H7 (cell line): ENCODE measurements around the gene PRKCE. TPM values are rescaled to one million over a fixed set of nuclear protein-coding genes. Genes with fewer than 3 reads are reported as not detected.

ENCODE experiments used
- DNase-seq: peaks from one replicate; pipeline ENCODE4 v3.0.0; 2012
- H3K27me3 ChIP-seq: 2 replicates; pipeline ENCODE4 v1.6.0; 2011; ENCODE audit warnings: mild to moderate bottlenecking, low read length; ENCODE audit not compliant: control insufficient read depth, insufficient read depth
- H3K36me3 ChIP-seq: replicated peaks from 2 replicates; pipeline ENCODE4 v1.5.1; 2011; ENCODE audit warnings: low read length; ENCODE audit not compliant: control insufficient read depth, insufficient read depth
- H3K4me3 ChIP-seq: 2 replicates; pipeline ENCODE4 v1.5.1; 2011; ENCODE audit warnings: low read depth, mild to moderate bottlenecking, control low read depth, low read length, moderate library complexity; ENCODE audit not compliant: insufficient read depth
- total RNA-seq: library from RNA; depleted of rRNA; stranded (reverse); fragments of >200 nt; shearing (Covaris generic); gene quantifications from 2 replicates; pipeline ENCODE4 v1.2.3, GENCODE V29; 2014

PRKCE gene
- total RNA-seq, 1 experiment from 2014 or later = 1.2 TPM

GRCh38 chr2:45669032-45669486 is 17.6 kb downstream of the PRKCE start:
- Histone ChIP-seq H3K36me3 (no peaks in the 10 kb centered on the region), H3K4me3 (no peak overlapping the region), H3K27me3 (no peaks in the 10 kb centered on the region)
- DNase-seq = no peak

GRCh38 chr2:45670646-45671045 is 19.2 kb downstream of the PRKCE start:
- DNase-seq = no peak
- H3K4me3 ChIP-seq = no peak overlapping the region
- H3K36me3 ChIP-seq = no peaks in the 10 kb centered on the region
- no peaks in the 10 kb centered on the region for H3K27me3 ChIP-seq

DNA sequence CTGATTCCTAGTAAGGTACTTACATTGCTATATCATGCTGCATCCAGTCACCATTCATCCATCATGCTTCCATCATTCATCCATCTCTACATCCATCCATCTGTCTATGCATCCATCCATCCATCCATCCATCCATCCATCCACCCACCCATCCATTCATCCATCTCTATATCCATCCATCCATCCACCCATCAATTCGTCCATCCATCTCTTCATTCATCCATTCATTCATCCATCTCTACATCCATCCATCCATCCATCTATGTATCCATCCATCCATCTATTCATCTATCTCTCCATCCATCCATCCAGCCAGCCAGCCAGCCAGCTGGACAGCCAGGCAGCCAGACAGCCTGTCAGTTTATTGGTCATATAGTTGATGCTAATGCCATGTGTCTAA is 20.7 kb downstream of the PRKCE start:
- DNase-seq = no peak
- Histone ChIP-seq H3K36me3 (no peaks in the 10 kb centered on the region), H3K4me3 (no peak overlapping the region), H3K27me3 (no peaks in the 10 kb centered on the region)

DNA sequence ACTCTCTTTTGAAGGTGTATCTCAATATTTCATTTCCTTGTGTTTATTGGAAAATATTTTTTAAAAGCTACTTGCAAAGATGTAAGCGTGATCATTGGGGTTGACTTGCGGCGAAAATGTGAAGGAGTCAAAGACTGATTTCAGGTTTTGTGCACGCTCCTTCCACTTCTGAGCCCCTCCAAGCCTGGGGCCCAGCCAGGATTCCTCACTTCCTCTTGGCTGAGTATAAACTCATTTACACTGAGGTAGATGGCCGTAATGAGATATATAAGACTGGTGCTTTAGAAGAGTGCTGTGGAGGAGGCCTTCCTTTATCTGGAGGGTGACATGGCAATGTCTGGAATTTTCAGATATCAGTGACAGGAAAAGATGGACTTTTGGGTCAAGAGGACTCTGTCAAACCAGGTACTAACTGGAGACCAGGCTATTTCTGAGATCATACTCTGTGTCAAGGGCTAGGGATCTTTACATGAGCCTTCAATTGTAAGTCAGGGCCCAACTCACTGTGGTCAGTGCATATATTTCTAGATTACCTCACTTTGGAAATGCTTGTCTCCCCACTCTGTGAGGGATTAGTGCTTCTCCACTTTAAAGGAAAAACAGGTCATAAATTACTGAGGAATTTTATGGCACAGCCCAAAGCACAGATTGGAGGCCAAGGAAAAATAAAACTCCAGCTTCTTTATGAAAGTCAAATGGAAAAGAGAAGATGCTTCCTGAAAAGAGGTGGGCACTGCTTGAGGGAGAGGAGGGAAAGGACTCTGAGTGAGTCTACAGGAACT is 22.8 kb downstream of the PRKCE start:
- Histone ChIP-seq H3K27me3 (no peaks in the 10 kb centered on the region), H3K4me3 (no peak overlapping the region), H3K36me3 (no peaks in the 10 kb centered on the region)
- no peak for DNase-seq

DNA sequence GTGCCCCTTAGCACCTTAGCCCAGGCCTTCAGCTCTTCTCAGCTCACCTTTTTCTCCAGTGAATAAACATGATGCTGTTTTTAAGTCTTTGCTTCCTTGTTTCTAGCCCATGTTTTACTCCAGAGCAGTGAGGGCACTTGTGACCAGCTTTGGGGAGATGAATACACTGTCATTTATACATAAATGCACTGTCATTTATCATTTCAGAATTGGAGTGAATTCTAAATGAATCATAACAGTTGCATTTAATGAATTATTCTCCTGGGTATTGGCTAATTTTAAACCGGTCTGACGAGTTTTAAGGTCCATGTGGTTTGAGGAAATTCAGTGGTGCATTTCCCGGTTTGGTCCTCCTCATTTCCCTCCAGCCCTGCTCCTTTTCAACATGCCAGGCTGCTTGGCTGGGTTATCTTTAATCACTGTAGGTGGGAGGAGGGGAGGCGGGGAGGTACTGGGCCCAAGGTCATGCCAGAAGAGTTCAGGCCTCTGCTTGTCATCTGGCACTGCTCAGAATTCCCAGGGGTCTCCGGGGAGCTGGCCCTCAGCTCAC is 23.9 kb downstream of the PRKCE start:
- Histone ChIP-seq H3K27me3 (no peaks in the 10 kb centered on the region), H3K36me3 (no peaks in the 10 kb centered on the region), H3K4me3 (no peak overlapping the region)
- DNase-seq = no peak

DNA sequence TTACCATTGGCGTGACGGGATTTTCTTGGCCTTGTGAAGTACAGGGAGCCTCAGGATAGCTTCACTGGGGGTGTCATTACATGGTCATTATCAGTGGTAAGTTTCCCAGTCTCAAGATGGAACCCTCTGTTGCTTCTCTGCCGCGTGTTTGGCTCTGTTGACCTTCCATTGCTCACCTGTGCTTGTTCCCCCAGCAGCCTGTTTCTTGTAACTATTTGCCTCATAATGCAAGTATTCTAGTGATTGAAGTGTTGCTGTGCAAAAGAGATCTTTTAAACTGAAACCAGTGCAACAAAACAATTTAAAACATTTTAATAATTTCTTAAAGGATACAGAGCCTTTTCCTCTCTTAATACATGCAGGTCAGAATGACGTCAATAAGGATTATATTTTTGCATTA is 24.6 kb downstream of the PRKCE start:
- Histone ChIP-seq H3K36me3 (no peaks in the 10 kb centered on the region), H3K27me3 (no peaks in the 10 kb centered on the region), H3K4me3 (no peak overlapping the region)
- no peak for DNase-seq

DNA sequence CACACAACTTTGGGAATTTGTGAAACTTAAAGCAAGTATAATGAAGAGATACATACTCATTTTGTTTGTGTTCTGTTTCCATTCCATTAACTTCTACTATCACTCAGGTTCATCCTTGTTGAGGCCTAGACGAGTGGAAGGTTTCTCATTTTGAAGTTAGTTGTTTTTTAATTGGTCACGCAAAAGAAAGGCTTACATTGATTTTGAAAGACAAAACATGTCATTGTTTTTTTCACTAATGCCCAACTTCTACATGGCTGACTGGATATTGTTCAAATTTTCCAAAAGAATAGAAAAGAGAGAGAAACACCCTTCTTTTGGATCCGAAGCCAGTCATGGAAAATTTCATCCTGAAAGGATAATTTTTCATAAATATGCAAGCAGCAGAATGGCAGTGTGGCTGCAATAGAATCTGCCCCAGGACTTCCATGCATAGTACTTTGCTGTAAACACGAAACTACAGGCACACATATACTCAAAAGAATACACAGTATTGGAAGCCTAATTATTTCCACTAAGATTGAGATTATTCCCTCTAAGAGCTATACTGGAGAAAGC is 27.4 kb downstream of the PRKCE start:
- no peak for DNase-seq
- no peaks in the 10 kb centered on the region for H3K27me3 ChIP-seq
- no peaks in the 10 kb centered on the region for H3K36me3 ChIP-seq
- H3K4me3 ChIP-seq = no peak overlapping the region

DNA sequence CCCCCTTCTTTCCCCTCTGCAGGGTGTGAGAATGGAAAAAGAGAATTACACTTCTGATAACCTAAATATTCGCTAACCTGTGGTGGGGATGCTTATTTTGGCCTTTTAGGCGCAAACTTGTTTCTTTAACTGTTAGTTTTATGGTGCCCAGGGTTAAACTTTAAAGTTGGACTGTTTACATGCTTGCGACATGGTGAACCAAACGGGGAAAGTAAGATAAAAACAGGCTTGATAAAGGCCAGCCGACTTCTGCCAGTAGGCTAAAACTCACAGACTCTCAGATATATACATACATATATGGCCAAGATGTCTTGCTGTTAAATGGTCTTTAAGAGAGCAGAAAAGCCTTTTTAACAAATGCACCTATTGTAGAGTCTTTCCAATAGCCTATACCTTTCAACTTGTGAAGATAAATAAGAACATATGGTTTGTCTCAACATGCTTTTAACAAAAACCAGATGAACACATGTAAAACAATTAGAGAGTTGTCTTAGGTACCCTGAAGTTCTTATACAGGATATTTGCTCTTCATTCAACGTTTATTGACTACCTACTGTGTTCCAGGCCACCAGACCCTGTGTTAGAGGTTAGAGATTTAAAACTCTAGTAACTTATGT is 29.0 kb downstream of the PRKCE start:
- Histone ChIP-seq H3K4me3 (no peak overlapping the region), H3K36me3 (no peaks in the 10 kb centered on the region), H3K27me3 (no peaks in the 10 kb centered on the region)
- DNase-seq = no peak

DNA sequence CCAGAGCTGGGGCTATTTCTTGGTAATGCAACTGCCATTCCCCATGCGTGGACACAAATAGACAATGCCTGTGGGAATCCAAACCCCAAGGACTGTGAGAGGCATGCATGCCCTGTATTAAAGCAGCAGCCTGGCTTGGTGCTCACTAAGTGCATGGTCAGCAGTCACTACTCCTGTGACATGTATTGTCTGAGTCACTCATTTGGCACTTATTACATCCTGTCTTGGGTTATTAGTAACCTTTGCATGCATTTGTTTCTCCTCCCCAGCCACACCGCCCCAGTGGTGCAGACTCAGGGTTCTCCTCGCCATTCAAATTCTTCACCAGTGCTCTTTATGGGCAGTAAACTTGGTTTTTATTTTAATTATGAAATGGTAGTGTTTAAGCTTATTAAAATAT is 30.2 kb downstream of the PRKCE start:
- DNase-seq = no peak
- H3K4me3 ChIP-seq = no peak overlapping the region
- H3K36me3 ChIP-seq = no peaks in the 10 kb centered on the region
- H3K27me3 ChIP-seq = no peaks in the 10 kb centered on the region

DNA sequence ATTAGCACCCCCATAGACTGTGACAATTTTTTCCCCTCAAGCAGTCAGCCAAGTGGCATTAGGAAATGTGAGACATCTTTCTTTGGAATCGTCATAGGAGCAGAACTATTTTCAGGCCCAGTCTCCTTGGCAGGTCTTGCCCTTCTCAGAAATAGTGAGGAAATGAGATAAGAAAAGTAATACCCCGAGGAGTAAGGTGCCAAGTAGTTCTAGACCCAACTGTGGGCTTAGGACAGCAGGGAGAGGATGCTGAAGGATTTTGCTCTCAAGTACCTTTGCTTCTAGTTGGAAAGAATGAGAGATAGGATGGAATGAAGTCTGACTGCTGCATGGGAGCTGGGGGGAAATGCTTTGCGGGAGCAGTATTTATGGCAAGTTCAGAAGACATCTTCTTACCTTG is 31.8 kb downstream of the PRKCE start:
- Histone ChIP-seq H3K27me3 (no peaks in the 10 kb centered on the region), H3K36me3 (no peaks in the 10 kb centered on the region), H3K4me3 (no peak overlapping the region)
- DNase-seq = no peak

DNA sequence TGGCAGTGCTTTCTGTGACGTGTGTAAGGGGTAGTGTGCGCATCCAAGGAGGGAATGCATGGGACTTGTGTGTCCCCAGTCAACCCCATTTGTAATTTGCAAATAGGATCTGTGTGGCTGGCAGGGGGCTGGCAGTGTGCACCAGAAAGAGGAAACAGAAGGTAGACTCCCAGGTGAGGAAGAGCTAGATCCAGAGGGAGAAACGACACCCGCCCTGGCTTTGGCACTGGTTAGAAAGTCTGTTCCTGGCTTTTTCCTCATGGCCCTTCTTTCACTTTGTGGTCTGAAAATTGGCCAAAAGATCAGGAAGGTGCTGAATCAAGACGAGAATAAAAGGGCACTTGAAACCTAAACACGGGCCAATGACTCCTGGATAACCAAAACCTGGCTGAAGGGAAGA is 33.3 kb downstream of the PRKCE start:
- Histone ChIP-seq H3K4me3 (no peak overlapping the region), H3K27me3 (no peaks in the 10 kb centered on the region), H3K36me3 (no peaks in the 10 kb centered on the region)
- no peak for DNase-seq

- H3K36me3 ChIP-seq = no peaks in the 10 kb centered on the region
- DNase-seq = no peak
- no peak overlapping the region for H3K4me3 ChIP-seq
- H3K27me3 ChIP-seq = no peaks in the 10 kb centered on the region
Observed at GRCh38 chr2:45685260-45685659, 33.8 kb downstream of the PRKCE start.

DNA sequence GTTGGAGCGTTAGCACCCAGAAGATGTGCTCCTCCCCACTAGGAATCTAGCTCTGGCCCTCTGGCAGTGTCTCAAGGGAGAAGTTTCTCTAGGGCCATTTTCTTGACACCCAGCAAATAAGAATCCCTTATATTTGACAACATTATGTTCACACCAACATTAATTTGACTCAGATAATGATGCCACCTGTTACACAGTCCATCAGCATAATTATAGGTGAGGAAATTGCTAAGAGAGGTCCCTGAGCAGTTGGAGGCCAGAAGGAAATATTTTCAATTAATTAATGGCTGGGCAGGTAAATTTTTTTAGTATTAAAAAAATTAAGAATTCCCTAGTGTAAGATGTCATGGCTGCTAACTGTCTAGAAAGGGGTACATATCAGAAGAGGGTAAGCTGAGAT is 36.5 kb downstream of the PRKCE start:
- DNase-seq = no peak
- Histone ChIP-seq H3K27me3 (no peaks in the 10 kb centered on the region), H3K4me3 (no peak overlapping the region), H3K36me3 (no peaks in the 10 kb centered on the region)

GRCh38 chr2:45688479-45689298 is 37.2 kb downstream of the PRKCE start:
- DNase-seq = no peak
- H3K27me3 ChIP-seq = no peaks in the 10 kb centered on the region
- H3K36me3 ChIP-seq = no peaks in the 10 kb centered on the region
- H3K4me3 ChIP-seq = no peak overlapping the region
